HG03460 (cell line): ENCODE results near the gene ACOX2.

Source experiments
- ATAC-seq: cut with Tn5 transposase; IDR thresholded peaks from one replicate; pipeline ENCODE4 v1.9.1; 2021; ENCODE audit not compliant: unreplicated experiment

The ACOX2 gene

GRCh38 chr3:58566398-58567250 lies 29.6 kb upstream of the ACOX2 start:
- no peak for ATAC-seq

- ATAC-seq, result no peak
These were observed 28.8 kb upstream of the ACOX2 start for GRCh38 chr3:58565621-58566397.

DNA sequence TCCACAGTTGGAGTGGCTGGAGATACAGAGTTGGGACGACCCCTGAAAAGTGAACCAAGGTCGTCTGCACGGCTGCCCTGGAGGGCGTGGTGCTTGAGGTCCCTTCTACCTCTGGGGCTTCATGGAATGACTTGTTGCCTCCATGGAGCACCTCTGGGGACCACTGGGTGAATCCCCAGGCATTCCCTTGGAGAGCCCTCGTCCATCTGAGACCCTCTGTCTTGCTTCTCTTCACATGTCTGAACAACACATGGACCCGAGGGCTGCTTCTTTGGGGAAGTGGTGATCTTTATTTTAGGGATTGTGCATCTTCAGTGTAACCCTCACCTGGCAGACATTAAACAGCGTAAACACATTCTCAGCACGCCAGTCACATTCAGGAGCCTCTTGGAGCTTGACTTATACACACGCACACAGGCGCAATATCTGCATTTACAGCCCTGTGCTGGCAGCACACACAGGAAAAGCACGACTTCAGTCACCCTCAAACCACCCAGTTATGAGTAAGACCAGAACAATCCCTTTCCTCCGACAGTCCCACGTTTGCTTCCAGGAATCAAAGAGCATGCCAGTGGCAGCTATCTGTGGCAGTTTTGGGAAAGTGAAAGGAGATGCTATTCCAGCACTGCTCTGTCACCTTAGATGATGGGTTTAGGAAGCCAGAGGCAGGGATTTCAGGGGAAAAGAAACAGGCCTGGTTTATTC lies 27.6 kb upstream of the ACOX2 start:
- no peak for ATAC-seq

- ATAC-seq, result no peak
These were observed 27.1 kb upstream of the ACOX2 start for GRCh38 chr3:58564054-58564453.

DNA sequence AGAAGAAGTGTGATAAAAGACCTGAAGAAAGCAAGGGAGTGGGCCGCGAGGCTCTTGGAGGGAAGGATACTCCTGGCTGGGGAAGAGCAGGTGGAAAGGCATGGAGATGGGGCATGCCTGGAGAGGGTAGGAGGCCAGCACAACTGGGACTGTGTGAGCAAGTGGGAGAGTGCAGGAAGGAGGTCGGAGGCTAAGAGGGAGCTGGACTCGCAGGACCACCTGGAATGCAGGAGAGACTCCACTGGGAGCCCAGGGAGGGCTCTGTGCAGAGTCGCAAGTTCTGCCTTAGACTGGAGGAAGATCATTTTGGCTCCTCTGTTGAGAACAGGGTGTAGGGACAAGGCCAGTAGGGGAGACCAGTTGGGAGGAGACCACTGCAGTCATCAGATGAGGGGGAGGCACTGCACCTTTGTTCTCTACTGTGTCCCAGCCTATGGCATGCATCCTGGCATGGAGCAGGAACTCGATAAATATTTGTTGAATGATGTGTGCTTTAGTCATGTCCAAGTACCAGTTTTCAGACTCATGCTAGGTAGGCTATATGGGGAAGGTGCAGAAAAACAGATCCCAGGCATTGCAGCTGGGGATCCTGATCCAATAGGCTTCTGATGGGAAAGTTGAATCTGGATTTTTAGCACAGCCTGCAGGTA lies 26.5 kb upstream of the ACOX2 start:
- ATAC-seq, result no peak

DNA sequence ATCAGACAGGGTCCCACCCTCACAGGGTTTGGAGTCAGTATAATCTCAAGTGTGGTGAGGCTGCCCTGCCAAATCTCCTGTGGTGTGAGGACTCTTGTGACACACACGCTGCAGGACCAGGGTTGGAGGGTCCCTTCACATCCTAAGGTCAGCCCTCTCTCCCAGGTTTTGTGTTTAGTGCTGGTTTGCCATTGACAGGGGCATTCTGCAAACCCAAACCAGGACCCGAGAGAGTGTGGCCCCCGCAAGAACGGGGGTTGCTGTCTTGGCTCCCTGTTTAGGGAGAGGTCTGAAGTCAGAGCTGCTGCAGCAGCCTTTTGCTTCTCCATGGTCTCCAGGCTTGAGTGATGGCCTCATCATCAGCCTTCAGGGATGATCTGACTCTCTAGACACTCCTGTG lies 25.5 kb upstream of the ACOX2 start:
- no peak for ATAC-seq

DNA sequence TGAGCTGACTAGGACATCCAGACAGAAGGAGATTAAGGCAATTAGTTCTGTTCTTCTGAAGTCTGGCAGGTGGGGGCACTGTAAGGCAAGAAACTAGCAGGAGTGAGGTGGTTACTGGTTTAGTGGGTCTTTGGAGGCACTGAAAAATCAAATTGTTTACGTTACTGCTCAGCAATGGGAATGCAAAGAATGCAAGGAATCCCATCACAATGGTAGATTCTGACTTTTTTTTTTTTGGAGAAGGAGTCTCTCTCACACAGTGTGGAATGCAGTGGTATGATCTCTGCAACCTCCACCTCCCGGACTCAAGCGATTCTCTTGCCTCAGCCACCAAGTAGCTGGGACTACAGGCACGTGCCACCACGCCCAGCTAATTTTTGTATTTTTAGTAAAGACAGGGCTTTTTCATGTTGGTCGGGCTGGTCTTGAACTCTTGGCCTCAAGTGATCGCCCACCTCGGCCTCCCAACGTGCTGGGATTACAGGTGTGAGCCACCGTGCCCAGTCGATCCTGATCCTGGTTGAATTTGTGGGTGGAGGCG lies 23.9 kb upstream of the ACOX2 start:
- no peak for ATAC-seq

- no peak for ATAC-seq
These were observed 22.6 kb upstream of the ACOX2 start for GRCh38 chr3:58559586-58559985.

- ATAC-seq, result no peak
These were observed 20.5 kb upstream of the ACOX2 start for GRCh38 chr3:58557491-58557890.

DNA sequence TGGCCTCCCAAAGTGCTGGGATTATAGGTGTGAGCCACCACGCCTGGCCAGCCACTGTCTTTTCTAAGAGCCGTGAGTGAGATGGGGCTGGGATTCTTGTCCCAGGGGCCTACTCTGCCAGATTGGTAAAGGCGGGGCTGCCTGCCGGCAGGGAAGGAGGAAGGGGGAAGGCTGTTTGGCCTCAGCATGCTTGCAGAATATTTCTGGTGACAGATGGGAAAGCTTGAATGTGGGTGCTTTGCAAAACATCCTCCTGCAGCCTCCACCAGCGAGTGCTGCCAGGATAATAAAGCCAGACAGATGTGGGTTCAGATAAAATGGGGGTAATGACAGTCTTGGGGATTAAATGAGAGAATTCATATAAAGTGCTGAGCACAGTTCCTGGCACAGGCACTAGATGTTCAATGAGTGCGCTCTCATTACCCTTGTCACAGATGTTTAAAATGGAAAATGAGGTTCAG lies 19.8 kb upstream of the ACOX2 start:
- no peak for ATAC-seq

DNA sequence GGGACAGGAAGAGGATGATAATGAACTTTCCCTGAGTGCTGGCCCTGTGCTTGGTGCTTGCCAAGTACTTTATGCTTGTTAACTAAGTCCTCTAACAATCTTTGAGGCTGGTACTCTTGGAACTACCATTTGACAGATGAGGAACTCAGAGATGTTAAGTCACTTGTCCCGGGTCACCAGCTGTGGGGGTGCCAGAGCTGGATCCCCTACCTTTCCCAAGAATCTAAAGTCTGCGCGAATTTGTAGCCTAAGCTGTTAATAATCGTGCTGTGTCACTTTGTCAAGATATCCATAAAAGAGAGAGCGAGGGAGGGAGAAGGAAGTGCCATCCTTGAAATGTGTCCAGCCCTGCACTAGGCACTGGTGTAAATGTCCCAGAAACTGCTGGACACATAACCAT lies 19.0 kb upstream of the ACOX2 start:
- ATAC-seq, result no peak

GRCh38 chr3:58555203-58555602 lies 18.2 kb upstream of the ACOX2 start:
- ATAC-seq, result no peak

GRCh38 chr3:58553003-58553402 lies 16.0 kb upstream of the ACOX2 start:
- ATAC-seq, result no peak

DNA sequence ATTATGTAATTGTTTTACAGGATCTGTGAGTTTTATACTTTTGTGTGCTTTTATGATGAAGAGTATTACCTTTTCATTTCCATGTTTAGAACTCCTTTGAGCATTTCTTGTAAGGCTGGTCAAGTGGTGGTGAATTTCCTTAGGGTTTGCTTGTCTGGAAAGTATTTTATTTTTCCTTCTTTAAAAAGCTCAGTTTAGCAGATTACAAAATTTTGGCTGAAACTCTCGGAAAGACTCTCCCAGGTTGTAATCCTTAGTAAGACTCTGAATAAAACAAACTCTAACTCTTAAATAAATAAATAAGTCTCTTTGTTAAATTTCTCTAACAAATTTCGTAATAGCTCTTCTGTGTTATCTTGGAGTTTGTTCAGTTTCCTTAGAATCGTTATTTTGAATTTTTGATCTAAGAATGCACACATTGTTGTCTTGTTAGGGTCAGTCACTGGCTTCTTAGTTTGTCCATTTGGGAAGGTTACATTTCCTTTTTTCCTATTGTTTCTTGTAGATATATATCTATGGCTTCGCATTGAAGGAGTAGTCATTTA lies 14.7 kb upstream of the ACOX2 start:
- no peak for ATAC-seq

DNA sequence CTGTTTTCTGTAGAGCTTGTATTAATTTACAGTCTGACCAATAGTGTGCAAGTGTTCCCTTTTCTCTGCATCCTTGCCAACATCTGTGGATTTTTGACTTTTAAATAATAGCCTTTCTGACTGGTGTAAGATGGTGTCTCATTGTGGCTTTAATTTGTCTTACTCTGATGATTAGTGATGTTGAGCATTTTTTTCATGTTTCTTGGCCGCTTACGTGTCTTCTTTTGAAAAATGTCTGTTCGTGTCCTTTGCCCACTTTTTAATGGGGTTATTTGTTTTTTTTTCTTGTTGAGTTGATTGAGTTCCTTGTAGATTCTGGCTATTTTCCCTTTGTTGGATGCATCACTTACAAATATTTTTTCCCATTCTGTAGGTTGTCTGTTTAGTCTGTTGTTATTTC lies 7.6 kb upstream of the ACOX2 start:
- ATAC-seq, result no peak

GRCh38 chr3:58540176-58540858 lies 3.3 kb upstream of the ACOX2 start:
- no peak for ATAC-seq

DNA sequence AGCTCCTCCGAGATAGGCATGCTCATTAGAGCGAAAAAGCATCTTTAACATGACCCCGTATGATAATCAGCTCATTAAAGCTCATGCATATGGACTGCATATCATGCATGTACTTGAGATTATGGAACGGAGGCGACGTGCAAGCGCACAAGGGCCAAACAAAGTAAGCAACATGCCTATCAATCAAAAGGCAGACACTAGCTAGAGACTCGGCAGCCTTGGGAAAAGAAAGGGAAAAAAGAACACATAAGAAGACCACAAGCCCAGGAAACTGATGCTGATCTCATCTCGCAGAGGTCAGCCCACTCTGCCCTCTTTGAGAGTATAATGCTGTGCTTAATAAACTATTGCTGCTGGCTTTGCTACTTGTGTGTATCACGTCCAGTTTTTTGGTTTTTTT lies 2.6 kb upstream of the ACOX2 start:
- ATAC-seq, result no peak

- ATAC-seq, result no peak
These were observed 667 bp upstream of the ACOX2 start for GRCh38 chr3:58537412-58538301.
